ENCODE measurements around the gene CYTH1.

DNA sequence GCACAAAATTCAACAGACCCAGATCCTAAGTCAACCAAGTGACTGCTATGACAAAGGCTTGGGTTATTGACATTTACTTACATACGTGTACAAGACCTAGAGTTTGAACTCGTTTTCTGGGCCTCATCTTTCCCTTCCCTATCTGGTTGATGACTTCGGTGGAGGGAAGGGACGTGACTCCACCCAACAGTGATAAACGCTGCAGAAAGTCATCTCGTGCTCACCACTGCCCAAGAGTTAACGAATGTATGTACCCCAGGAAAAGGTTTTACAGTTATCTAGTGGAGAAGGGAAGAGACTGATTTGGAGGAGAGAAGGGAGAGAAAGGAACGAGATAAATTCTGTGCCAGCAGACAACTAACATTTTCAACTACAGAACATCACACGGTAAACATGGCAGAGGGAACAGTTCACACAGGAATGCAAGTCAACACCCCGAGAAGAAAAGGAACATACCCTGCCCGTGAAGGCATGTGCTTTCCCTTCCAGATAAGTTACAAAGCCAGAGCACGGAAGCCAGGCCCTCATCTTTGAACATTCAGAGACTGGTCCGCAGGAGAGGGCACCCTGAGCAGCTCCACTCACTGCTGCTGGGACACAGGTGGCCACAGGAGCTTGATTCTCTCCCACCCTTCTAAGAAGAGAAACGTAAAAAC lies 13.9 kb upstream of the CYTH1 start:
- TF ChIP-seq POLR2A (IDR thresholded peaks at IDR 0.05) = no peak
- TF ChIP-seq, protein P1, sequence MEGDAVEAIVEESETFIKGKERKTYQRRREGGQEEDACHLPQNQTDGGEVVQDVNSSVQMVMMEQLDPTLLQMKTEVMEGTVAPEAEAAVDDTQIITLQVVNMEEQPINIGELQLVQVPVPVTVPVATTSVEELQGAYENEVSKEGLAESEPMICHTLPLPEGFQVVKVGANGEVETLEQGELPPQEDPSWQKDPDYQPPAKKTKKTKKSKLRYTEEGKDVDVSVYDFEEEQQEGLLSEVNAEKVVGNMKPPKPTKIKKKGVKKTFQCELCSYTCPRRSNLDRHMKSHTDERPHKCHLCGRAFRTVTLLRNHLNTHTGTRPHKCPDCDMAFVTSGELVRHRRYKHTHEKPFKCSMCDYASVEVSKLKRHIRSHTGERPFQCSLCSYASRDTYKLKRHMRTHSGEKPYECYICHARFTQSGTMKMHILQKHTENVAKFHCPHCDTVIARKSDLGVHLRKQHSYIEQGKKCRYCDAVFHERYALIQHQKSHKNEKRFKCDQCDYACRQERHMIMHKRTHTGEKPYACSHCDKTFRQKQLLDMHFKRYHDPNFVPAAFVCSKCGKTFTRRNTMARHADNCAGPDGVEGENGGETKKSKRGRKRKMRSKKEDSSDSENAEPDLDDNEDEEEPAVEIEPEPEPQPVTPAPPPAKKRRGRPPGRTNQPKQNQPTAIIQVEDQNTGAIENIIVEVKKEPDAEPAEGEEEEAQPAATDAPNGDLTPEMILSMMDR (IDR thresholded peaks at IDR 0.05) = no peak

All from Peyer's patch (tissue), 4 donors.